ENCODE data around the gene ERC1. TPM values are rescaled to one million over a fixed set of nuclear protein-coding genes. Genes with fewer than 3 reads are reported as not detected.

ERC1 gene
- total and polyA plus RNA-seq, 2 experiments from 2014 or later: 18.4 to 29.7 TPM

GRCh38 chr12:1504304-1504894, 513.4 kb downstream of the ERC1 start:
- Histone ChIP-seq H3K4me2 (no peak overlapping the region), H2AFZ (no peak overlapping the region), H3K4me3 (no peak overlapping the region), H3K9me2 (replicated peaks; ENCODE audit: insufficient read depth) (no peaks in the 10 kb centered on the region), H3K4me1 (ENCODE audit: insufficient read depth) (no peaks in the 10 kb centered on the region), H3K79me2 (no peaks in the 10 kb centered on the region), H3K36me3 (replicated peaks; ENCODE audit: insufficient read depth, low read depth) (no peaks in the 10 kb centered on the region), H3K9me3 (ENCODE audit: low read depth) (no peaks in the 10 kb centered on the region), H3K27ac (no peak overlapping the region), H4K20me1 (ENCODE audit: insufficient read depth, poor library complexity, severe bottlenecking) (no peaks in the 10 kb centered on the region), H3K27me3 (no peaks in the 10 kb centered on the region)
- WGBS (ENCODE audit: low lambda C conversion rate, missing lambda C conversion rate): 90% methylated on average over 14 of the region's 16 CpGs
- TF ChIP-seq CTCF (IDR thresholded peaks at IDR 0.05; ENCODE audit: poor library complexity) (no peak), EZH2phosphoT487 (IDR thresholded peaks at IDR 0.05; ENCODE audit: low read depth, severe bottlenecking, unreplicated experiment) (no peak), EZH2 (IDR thresholded peaks at IDR 0.05; ENCODE audit: borderline replicate concordance) (no peak)
- no peak for DNase-seq (ENCODE audit: low spot score)

DNA sequence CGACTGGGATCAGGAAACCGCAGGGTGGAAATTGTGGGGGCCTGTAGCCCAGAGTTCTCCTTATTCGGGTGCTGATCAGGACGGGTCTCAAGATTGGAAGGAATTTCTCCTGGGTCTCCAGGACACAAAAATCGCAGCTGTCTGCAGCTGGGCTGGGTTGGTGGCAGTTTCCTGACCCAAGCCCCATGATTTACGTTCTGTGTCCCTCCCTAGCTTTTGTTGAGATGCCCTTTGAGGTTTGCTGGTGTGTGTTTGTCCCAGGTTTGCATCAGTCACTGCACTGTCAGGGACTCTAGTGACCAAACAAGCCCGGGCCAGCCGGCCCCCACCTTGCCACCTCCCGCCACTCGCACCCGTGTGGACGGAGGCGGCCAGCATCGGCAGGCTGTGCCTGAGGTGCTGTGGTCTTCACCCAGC, 513.9 kb downstream of the ERC1 start:
- no peak overlapping the region for H3K27ac ChIP-seq

GRCh38 chr12:1505576-1505975, 514.6 kb downstream of the ERC1 start:
- Histone ChIP-seq H2AFZ (no peak overlapping the region), H3K4me3 (no peak overlapping the region), H3K9me2 (replicated peaks; ENCODE audit: insufficient read depth) (no peaks in the 10 kb centered on the region), H3K79me2 (no peaks in the 10 kb centered on the region), H3K4me1 (ENCODE audit: insufficient read depth) (no peaks in the 10 kb centered on the region), H3K4me2 (no peak overlapping the region), H3K36me3 (replicated peaks; ENCODE audit: insufficient read depth, low read depth) (no peaks in the 10 kb centered on the region), H3K27me3 (no peaks in the 10 kb centered on the region), H3K27ac (no peak overlapping the region), H3K9me3 (ENCODE audit: low read depth) (no peaks in the 10 kb centered on the region), H4K20me1 (ENCODE audit: insufficient read depth, poor library complexity, severe bottlenecking) (no peaks in the 10 kb centered on the region)
- WGBS (ENCODE audit: low lambda C conversion rate, missing lambda C conversion rate): 94% methylated on average over 10 of the region's 10 CpGs
- DNase-seq (ENCODE audit: low spot score): no peak
- TF ChIP-seq EZH2 (IDR thresholded peaks at IDR 0.05; ENCODE audit: borderline replicate concordance): no peak

More for the DNA sequence above, 513.9 kb downstream of the ERC1 start:
- H3K9me3 ChIP-seq (ENCODE audit: low read depth): no peaks in the 10 kb centered on the region
- no peaks in the 10 kb centered on the region for H4K20me1 ChIP-seq (ENCODE audit: insufficient read depth, poor library complexity, severe bottlenecking)
- no peak overlapping the region for H2AFZ ChIP-seq
- no peaks in the 10 kb centered on the region for H3K4me1 ChIP-seq (ENCODE audit: insufficient read depth)
- H3K9me2 ChIP-seq (replicated peaks; ENCODE audit: insufficient read depth): no peaks in the 10 kb centered on the region
- no peak overlapping the region for H3K4me3 ChIP-seq
- H3K79me2 ChIP-seq: no peaks in the 10 kb centered on the region
- H3K27me3 ChIP-seq: no peaks in the 10 kb centered on the region
- H3K36me3 ChIP-seq (replicated peaks; ENCODE audit: insufficient read depth, low read depth): no peaks in the 10 kb centered on the region
- no peak for TF ChIP-seq EZH2phosphoT487 (IDR thresholded peaks at IDR 0.05; ENCODE audit: low read depth, severe bottlenecking, unreplicated experiment)
- TF ChIP-seq CTCF (IDR thresholded peaks at IDR 0.05; ENCODE audit: poor library complexity): no peak
- TF ChIP-seq EZH2 (IDR thresholded peaks at IDR 0.05; ENCODE audit: borderline replicate concordance): no peak
- no peak overlapping the region for H3K4me2 ChIP-seq
- 88% methylated on average over 14 of the region's 14 CpGs for WGBS (ENCODE audit: low lambda C conversion rate, missing lambda C conversion rate)
- no peak for DNase-seq (ENCODE audit: low spot score)

DNA sequence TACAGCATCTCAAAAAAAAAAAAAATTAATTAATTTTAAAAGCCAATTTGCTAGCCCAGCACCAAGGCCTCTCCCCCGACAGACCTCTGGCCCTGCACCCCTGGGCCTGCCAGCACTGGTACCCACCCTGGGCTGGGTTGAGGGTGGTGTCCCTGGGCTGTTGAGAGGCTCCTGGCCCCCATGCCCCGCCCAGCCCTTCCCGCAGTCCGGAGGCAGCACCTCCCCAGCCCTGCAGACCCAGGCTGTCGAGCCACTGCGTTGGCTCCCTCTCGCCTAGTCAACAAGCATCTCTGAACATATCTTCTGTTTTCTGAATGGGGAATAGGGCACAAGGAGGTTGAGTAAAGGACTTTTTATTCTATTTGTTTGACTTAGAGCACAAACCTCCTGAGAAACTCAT, 516.3 kb downstream of the ERC1 start:
- Histone ChIP-seq H3K79me2 (no peaks in the 10 kb centered on the region), H2AFZ (no peak overlapping the region), H3K4me2 (no peak overlapping the region), H4K20me1 (ENCODE audit: insufficient read depth, poor library complexity, severe bottlenecking) (no peaks in the 10 kb centered on the region), H3K36me3 (replicated peaks; ENCODE audit: insufficient read depth, low read depth) (no peaks in the 10 kb centered on the region), H3K4me3 (no peak overlapping the region), H3K27me3 (no peaks in the 10 kb centered on the region), H3K9me3 (ENCODE audit: low read depth) (no peaks in the 10 kb centered on the region), H3K27ac (no peak overlapping the region), H3K9me2 (replicated peaks; ENCODE audit: insufficient read depth) (no peaks in the 10 kb centered on the region), H3K4me1 (ENCODE audit: insufficient read depth) (no peaks in the 10 kb centered on the region)
- TF ChIP-seq EZH2 (IDR thresholded peaks at IDR 0.05; ENCODE audit: borderline replicate concordance) (no peak), CTCF (IDR thresholded peaks at IDR 0.05; ENCODE audit: poor library complexity) (no peak), EZH2phosphoT487 (IDR thresholded peaks at IDR 0.05; ENCODE audit: low read depth, severe bottlenecking, unreplicated experiment) (no peak)
- 92% methylated on average over 7 of the region's 7 CpGs for WGBS (ENCODE audit: low lambda C conversion rate, missing lambda C conversion rate)
- DNase-seq (ENCODE audit: low spot score): no peak

Measured in hepatocyte (in vitro differentiated cells).